Measurements from ENCODE around the gene LRRC32. TPM values are rescaled to one million over a fixed set of nuclear protein-coding genes. Genes with fewer than 3 reads are reported as not detected.

Gene LRRC32
- total and polyA plus RNA-seq, 9 of the 15 experiments (the other 6 are each of a cell fraction or from before 2014, with no cell fraction given), result 0.10 to 0.50 (median 0.19) TPM; not detected in 5

DNA sequence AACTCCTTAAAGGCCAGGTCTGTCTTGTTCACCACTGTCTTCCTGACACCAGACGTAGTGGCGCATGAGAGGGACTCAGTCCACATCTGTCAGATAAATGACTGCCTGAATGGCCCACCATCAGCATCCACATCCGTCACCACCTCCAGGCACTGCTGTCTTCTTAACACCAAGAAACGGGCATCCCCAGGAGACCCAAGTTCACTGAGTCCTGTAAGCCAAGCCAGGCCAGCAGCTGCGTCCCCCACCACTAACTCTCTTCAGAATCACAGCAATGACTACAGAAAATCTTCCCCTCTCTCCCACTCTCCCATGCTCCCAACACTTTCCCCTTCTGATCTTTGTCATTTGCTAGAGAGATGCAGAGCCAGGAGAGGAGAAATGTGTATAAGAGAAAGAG lies 47.3 kb upstream of the LRRC32 start (continued):
- no peak for TF ChIP-seq FOS (IDR thresholded peaks at IDR 0.05; ENCODE audit: extremely low read depth, insufficient read length)
- TF ChIP-seq, protein P1, sequence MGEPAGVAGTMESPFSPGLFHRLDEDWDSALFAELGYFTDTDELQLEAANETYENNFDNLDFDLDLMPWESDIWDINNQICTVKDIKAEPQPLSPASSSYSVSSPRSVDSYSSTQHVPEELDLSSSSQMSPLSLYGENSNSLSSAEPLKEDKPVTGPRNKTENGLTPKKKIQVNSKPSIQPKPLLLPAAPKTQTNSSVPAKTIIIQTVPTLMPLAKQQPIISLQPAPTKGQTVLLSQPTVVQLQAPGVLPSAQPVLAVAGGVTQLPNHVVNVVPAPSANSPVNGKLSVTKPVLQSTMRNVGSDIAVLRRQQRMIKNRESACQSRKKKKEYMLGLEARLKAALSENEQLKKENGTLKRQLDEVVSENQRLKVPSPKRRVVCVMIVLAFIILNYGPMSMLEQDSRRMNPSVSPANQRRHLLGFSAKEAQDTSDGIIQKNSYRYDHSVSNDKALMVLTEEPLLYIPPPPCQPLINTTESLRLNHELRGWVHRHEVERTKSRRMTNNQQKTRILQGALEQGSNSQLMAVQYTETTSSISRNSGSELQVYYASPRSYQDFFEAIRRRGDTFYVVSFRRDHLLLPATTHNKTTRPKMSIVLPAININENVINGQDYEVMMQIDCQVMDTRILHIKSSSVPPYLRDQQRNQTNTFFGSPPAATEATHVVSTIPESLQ (CRISPR knock-in tag; IDR thresholded peaks at IDR 0.05), result no peak
- TF ChIP-seq ZBTB17 (CRISPR knock-in tag; IDR thresholded peaks at IDR 0.05), result no peak

DNA sequence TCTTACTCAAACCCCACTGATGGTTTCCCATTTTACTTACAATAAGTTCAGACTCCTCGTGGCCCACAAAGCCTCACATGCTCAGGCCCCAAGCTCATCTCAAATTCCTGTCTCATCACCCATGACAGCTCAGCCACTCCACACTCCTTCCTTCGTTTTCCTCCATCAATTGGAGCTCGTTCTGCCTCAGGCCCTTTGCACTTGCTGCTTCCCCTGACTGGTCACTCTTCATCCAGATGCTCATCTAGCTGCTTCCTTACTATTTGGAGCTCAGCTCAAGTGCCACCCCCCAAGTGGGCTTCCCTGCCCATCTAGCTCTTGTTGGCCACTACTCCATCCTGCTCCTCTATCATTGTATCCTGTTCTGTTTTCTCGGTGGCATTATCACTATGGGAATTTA lies 46.8 kb upstream of the LRRC32 start:
- POLR2A ChIA-PET, result interaction anchor here (1.1 to 1.2 kb wide), 2 partner anchors 11 to 15 kb away, joined by 3 to 5 read pairs; no protein-coding TSS in a partner anchor
- Histone ChIP-seq H2AFZ (ENCODE audit: low read depth, low read length) (no peak overlapping the region), H3K4me3 (no peak overlapping the region), H4K20me1 (replicated peaks; ENCODE audit: control insufficient read depth, insufficient read depth, low read length) (no peaks in the 10 kb centered on the region), H3K9me1 (ENCODE audit: control insufficient read depth, insufficient read depth, low read length) (no peaks in the 10 kb centered on the region), H3K4me1 (replicated peaks in 1 of 2; ENCODE audit: control insufficient read depth in 2 of 2, insufficient read depth in 2 of 2, low read length in 2 of 2) (peaks cover 4 to 25% of the 10 kb centered on the region in 2 experiments; a peak in 4 of 5 replicates), H3K9ac (ENCODE audit: insufficient read depth in 1 of 2, low read depth in 2 of 2, low read length in 2 of 2) (no peak overlapping the region), H3K9me3 (replicated peaks; ENCODE audit: control insufficient read depth, insufficient read depth, low read depth, low read length) (no peaks in the 10 kb centered on the region), H3K27me3 (ENCODE audit: control insufficient read depth in 2 of 2, insufficient read depth in 2 of 2, low read length in 2 of 2) (no peaks in the 10 kb centered on the region), H3K79me2 (ENCODE audit: control insufficient read depth, insufficient read depth, low read length) (no peaks in the 10 kb centered on the region), H3K4me2 (ENCODE audit: insufficient read depth, low read length) (no peak overlapping the region), H3K27ac (ENCODE audit: extremely low read depth, low read depth, low read length) (no peak overlapping the region), H3K36me3 (ENCODE audit: control insufficient read depth, insufficient read depth, low read length) (no peaks in the 10 kb centered on the region)
- CTCF ChIA-PET (ENCODE audit: low intra/inter-chr PET ratio), result no interaction called here
- FAIRE-seq (no peak), DNase-seq (ENCODE audit: extremely low read depth in 1 of 4, low spot score in 3 of 4) (no peak), ATAC-seq (no peak)
- TF ChIP-seq, protein P2, sequence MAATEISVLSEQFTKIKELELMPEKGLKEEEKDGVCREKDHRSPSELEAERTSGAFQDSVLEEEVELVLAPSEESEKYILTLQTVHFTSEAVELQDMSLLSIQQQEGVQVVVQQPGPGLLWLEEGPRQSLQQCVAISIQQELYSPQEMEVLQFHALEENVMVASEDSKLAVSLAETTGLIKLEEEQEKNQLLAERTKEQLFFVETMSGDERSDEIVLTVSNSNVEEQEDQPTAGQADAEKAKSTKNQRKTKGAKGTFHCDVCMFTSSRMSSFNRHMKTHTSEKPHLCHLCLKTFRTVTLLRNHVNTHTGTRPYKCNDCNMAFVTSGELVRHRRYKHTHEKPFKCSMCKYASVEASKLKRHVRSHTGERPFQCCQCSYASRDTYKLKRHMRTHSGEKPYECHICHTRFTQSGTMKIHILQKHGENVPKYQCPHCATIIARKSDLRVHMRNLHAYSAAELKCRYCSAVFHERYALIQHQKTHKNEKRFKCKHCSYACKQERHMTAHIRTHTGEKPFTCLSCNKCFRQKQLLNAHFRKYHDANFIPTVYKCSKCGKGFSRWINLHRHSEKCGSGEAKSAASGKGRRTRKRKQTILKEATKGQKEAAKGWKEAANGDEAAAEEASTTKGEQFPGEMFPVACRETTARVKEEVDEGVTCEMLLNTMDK (IDR thresholded peaks at IDR 0.05; ENCODE audit: borderline replicate concordance, insufficient read depth, low read depth, low read length, poor library complexity, severe bottlenecking), result no peak
- TF ChIP-seq KDM1A (IDR thresholded peaks at IDR 0.05), result peak in 1 of 2 experiments; percentile 16; a peak in 1 of 4 replicates
- peak; percentile 48; the same call in 1 of the 2 replicates for TF ChIP-seq BCOR (IDR thresholded peaks at IDR 0.05)
- WGBS (ENCODE audit: insufficient coverage, low coverage, missing lambda C conversion rate), result 32% methylated on average over 4 of the region's 4 CpGs
- in situ Hi-C loops (cut with MboI), result no loop called here
- intact Hi-C loops (cut with micrococcal nuclease), result no loop called here
- no TSS peak for BruUV-seq (replicated peaks)
